ENCODE measurements around the gene THBS1.

Gene THBS1

DNA sequence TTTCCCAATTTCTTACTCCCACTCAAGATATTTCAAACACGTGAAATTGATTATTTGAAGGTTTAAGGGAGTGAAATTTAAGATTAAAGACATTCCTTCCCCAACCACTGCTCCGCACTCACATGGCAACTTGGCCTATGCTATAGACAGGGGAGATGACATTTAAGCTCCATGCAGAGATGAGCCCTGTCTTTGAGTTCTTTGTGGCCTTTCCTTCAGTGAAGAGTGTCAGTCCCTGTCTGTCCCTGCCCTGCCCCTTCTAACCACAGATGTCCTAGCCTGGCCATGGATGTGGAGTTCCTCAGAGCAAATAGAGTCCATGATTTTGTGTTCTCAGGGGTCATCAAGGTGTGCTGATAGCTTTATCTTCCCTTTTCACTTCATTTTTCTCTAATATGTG, 29.4 kb upstream of the THBS1 start:
- Mint-ChIP-seq H3K4me3 (no peak overlapping the region), H3K27ac (no peak overlapping the region), H3K36me3 (ENCODE audit: low read depth) (no peaks in the 10 kb centered on the region), H3K9me3 (peaks cover 5% of the 10 kb centered on the region), H3K4me1 (peaks cover 35% of the 10 kb centered on the region), H3K27me3 (ENCODE audit: low read depth) (peaks cover 6% of the 10 kb centered on the region)
- TF ChIP-seq, protein P1, sequence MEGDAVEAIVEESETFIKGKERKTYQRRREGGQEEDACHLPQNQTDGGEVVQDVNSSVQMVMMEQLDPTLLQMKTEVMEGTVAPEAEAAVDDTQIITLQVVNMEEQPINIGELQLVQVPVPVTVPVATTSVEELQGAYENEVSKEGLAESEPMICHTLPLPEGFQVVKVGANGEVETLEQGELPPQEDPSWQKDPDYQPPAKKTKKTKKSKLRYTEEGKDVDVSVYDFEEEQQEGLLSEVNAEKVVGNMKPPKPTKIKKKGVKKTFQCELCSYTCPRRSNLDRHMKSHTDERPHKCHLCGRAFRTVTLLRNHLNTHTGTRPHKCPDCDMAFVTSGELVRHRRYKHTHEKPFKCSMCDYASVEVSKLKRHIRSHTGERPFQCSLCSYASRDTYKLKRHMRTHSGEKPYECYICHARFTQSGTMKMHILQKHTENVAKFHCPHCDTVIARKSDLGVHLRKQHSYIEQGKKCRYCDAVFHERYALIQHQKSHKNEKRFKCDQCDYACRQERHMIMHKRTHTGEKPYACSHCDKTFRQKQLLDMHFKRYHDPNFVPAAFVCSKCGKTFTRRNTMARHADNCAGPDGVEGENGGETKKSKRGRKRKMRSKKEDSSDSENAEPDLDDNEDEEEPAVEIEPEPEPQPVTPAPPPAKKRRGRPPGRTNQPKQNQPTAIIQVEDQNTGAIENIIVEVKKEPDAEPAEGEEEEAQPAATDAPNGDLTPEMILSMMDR (IDR thresholded peaks at IDR 0.05; ENCODE audit: unreplicated experiment in 3 of 3), result no peak

- Mint-ChIP-seq H3K36me3 (ENCODE audit: low read depth) (no peaks in the 10 kb centered on the region), H3K27me3 (ENCODE audit: low read depth) (peaks cover 6% of the 10 kb centered on the region), H3K27ac (peak overlapping the region in 1 of 3 experiments; percentile 44), H3K9me3 (peaks cover under 1% of the 10 kb centered on the region), H3K4me3 (no peak overlapping the region), H3K4me1 (peaks cover 42% of the 10 kb centered on the region)
- TF ChIP-seq, protein P1 (IDR thresholded peaks at IDR 0.05; ENCODE audit: unreplicated experiment in 3 of 3), result no peak
Measured at GRCh38 chr15:39552556-39552955, 28.3 kb upstream of the THBS1 start.

GRCh38 chr15:39553947-39554693, 26.8 kb upstream of the THBS1 start:
- H3K27ac Mint-ChIP-seq, result peak overlapping the region in 2 of 3 experiments; percentile 11 to 29
- no peaks in the 10 kb centered on the region for H3K36me3 Mint-ChIP-seq (ENCODE audit: low read depth)
- TF ChIP-seq, protein P1 (IDR thresholded peaks at IDR 0.05; ENCODE audit: unreplicated experiment in 3 of 3), result no peak
- H3K9me3 Mint-ChIP-seq, result no peaks in the 10 kb centered on the region
- H3K4me1 Mint-ChIP-seq, result peaks cover 49% of the 10 kb centered on the region
- peaks cover 6% of the 10 kb centered on the region for H3K27me3 Mint-ChIP-seq (ENCODE audit: low read depth)
- H3K4me3 Mint-ChIP-seq, result no peak overlapping the region

DNA sequence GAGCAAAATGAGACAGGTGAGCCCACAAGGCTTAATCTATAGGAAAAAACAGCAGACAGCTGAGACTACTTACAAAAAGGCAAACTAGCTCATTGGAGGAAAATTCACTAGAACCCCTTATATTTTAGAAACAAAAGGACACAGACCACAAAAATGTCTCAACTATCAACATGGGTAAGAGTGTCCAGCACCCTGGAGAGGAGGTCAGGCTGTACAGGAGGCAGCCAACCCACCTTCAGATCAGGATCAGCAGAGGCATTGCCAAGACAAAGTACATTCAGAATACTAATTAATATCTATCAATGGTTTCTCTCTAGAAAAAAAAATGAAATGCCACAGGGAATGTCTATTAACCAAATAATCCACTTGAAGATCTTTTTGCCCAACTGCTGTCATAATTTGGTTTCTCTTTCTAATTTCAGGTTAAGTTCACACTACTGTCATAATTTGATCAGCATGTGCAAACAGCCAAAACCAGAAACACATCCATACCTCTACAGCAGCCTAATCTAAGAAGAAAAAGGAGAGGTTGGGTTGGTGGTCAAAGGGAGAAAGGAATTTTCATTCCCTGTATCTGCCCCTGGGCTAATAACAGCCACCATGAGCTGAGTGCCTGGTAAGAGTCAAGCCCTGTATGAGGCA, 26.0 kb upstream of the THBS1 start:
- Mint-ChIP-seq H3K4me1 (peaks cover 49% of the 10 kb centered on the region), H3K4me3 (no peak overlapping the region), H3K36me3 (ENCODE audit: low read depth) (no peaks in the 10 kb centered on the region), H3K9me3 (no peaks in the 10 kb centered on the region), H3K27ac (peak overlapping the region in 1 of 3 experiments; percentile 11), H3K27me3 (ENCODE audit: low read depth) (peaks cover 6% of the 10 kb centered on the region)
- TF ChIP-seq, protein P1 (IDR thresholded peaks at IDR 0.05; ENCODE audit: unreplicated experiment in 3 of 3), result no peak

DNA sequence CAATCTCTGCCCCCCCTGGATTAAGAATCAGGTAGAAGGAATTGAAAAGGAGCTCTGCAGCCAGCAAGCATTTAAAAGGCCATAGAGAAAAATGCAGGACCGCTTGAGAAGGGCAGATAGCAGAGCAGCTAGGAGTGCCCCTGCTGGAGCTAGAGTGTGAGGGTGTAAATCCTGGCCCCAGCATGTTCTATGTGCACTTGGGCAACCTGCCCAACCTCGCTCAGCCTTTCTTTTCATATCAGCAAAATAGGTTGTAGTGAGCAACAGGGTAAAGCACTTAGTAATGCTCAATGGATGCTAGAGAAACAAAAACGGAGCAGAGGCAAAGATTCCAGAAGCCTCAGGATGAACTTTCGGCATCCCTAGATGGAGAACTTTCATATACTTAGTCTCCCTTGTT, 25.0 kb upstream of the THBS1 start:
- no peak overlapping the region for H3K4me3 Mint-ChIP-seq
- H3K36me3 Mint-ChIP-seq (ENCODE audit: low read depth), result no peaks in the 10 kb centered on the region
- TF ChIP-seq, protein P1 (IDR thresholded peaks at IDR 0.05; ENCODE audit: unreplicated experiment in 3 of 3), result no peak
- H3K4me1 Mint-ChIP-seq, result peaks cover 49% of the 10 kb centered on the region
- peaks cover 6% of the 10 kb centered on the region for H3K27me3 Mint-ChIP-seq (ENCODE audit: low read depth)
- H3K9me3 Mint-ChIP-seq, result no peaks in the 10 kb centered on the region
- H3K27ac Mint-ChIP-seq, result peak overlapping the region in 2 of 3 experiments; percentile 37 to 48

Measured in nephron (organoid).